GM18505 (cell line): ENCODE measurements around the gene EFR3B.

ENCODE experiments used
- ATAC-seq: cut with Tn5 transposase; IDR thresholded peaks from one replicate; pipeline ENCODE4 v1.9.1; 2021; ENCODE audit not compliant: unreplicated experiment
- POLR2A ChIP-seq: IDR thresholded peaks from 4 replicates; pipeline ENCODE4 v1.6.1; 2011; ENCODE audit warnings: borderline replicate concordance; ENCODE audit not compliant: insufficient read depth, insufficient read length; ENCODE audit errors: extremely low read depth

EFR3B gene

GRCh38 chr2:25176138-25176537, 134.3 kb downstream of the EFR3B start:
- no peak for ATAC-seq
- TF ChIP-seq POLR2A: no peak

DNA sequence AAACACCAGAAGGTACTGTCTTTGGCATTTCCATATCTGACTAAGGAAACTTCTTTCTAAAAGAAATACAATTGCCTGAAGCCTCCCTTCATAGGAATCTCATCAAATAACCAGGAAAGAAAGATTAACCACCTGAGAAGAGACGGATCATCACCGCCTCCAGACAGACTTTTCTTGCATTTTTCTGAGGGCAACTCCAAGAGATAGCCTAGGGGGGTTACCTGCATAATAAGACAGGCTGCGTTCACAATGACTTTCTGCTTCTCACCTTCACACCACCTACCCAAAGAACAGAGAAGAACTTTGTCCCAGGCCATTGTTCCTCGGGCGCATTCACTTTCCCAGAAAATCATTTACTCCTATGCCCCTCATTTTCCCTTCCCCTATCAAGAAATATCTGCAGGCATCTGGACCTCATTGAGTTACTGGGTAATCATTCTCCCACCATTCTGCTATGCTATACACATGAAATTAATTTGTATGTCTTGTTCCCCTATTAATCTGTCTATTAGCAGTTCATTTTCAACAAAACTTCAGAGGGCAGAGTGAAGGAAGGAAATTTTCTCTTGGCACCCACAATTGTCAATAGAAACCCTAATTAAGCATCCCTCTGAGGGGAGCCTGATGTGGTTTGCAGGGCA, 134.8 kb downstream of the EFR3B start:
- no peak for ATAC-seq
- no peak for TF ChIP-seq POLR2A

DNA sequence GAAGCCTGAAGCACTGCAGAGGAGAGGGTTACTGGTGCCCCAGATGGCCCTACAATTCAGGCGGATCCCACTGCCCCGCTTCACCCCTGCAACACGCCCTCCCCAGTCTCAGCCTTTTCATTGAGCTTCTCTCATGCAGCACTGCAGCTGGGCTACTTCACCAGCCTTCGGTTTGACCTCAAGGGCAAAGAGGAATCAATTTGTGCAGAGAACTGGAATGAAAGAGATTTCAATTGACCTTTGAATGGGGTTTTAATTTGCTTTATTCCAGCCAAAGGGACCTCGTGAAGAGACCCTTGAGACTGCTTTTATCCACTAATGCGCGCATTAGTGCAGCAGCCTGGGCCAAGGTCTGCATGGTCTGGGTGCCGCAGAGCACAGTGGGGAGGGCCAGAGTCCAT, 135.3 kb downstream of the EFR3B start:
- no peak for ATAC-seq
- TF ChIP-seq POLR2A: no peak

- no peak for TF ChIP-seq POLR2A
- no peak for ATAC-seq
Observed at GRCh38 chr2:25178976-25179375, 137.1 kb downstream of the EFR3B start.

DNA sequence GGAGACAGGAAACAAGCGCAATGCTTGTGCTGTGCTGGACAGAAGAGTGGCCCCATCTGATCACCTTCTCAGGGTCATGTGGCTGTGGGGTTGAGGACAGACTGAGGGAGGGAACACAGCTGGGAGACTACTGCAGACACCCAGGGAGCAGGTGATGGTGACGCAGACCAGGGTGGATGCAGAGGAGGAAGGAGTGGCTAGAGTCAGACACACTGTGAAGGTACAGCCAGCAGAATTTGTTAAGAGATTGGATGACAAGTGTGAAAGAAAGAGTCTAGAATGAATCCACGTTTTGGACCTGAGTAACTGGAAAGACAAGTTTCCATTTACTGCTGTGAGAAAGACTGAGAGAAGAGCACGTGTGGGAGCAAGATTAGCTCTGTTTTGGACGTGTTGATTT, 142.4 kb downstream of the EFR3B start:
- no peak for TF ChIP-seq POLR2A
- ATAC-seq: no peak

- TF ChIP-seq POLR2A: no peak
- ATAC-seq: no peak
Observed at GRCh38 chr2:25187729-25188350, 146.0 kb downstream of the EFR3B start.

GRCh38 chr2:25188405-25188804, 146.5 kb downstream of the EFR3B start:
- ATAC-seq: no peak
- no peak for TF ChIP-seq POLR2A

- no peak for ATAC-seq
- TF ChIP-seq POLR2A: no peak
Observed at GRCh38 chr2:25190536-25190935, 148.7 kb downstream of the EFR3B start.

DNA sequence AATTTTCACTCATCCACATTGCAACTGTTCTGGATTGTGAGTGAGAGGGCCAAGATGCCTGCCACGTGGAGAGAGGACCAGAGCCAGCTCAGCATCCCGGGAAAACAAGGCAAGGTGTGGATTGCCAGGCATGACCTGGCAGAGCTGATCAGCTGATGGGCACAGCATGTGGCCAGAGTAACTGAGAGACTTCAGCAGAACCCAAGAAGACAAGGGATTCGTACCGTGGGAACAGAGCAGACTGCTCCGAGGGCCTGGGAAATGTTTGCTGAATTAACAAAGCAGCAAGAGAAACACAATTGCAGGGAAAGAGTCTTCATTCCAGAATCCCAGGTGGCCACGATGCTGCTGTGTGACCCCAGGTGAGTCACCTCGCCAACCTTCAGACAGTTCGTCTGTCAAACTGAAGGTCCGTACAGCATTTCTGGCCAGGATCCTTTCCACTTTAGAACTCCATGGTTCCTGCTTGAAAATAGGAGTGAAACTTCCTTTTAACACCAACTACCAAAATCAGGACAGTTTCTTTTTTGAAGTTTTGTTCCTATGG, 152.8 kb downstream of the EFR3B start:
- no peak for ATAC-seq
- TF ChIP-seq POLR2A: no peak

DNA sequence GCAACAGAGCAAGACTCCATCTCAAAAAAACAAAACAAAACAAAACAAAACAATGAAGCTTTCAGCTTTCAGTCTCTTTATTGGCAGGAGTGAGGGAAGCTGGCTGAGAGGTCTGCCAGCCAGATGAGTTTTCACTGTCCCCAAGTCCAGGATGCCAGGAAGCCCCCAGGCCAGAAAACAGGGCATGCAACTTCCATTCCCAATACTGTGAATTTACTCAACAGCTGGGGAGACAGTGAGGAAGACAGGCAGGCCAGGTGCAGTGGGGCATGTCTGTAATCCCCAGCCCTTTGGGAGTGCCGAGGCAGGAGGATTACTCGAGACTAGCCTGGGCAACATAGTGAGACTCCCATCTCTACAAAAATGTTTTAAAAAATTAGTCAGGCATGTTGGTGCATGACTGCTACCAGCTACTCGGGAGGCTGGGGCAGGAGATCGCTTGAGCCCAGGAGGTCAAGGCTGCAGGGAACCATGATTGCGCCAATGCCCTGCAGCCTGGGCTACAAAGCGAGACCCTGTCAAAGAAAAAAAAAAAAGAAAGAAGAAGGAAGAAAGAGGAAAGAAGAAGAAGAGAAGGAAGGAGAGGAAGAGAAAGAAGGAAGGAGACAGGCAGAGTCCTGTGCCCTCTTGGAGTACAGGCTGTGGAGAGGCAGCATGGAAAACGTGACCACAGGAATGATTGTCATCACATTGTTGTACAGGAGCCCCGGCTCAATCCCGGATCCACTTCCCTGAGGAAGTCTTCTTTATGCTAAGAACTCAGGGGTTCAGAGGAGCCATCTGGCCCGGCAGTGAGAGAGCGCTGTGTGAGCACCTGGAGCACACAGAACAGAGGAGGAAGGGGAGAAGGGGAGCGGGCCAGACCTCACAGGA, 155.7 kb downstream of the EFR3B start:
- no peak for ATAC-seq
- TF ChIP-seq POLR2A: no peak

DNA sequence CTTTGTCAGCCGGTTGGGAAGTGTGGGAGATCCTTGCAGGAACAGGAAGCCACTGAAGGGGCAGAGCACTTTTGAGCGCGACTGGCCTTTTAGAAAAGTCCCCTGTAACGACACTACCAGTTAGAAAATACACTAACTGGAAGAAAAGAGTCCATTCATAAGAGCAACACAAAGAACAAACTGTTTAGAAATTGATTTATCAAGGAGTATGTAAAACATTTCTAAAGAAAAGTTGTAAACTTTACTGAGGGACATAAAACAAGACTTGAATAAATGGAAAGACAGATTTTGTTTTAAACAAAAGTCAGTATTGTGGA, 156.3 kb downstream of the EFR3B start:
- no peak for ATAC-seq
- no peak for TF ChIP-seq POLR2A

GRCh38 chr2:25198576-25198975, 156.7 kb downstream of the EFR3B start:
- no peak for ATAC-seq
- no peak for TF ChIP-seq POLR2A

DNA sequence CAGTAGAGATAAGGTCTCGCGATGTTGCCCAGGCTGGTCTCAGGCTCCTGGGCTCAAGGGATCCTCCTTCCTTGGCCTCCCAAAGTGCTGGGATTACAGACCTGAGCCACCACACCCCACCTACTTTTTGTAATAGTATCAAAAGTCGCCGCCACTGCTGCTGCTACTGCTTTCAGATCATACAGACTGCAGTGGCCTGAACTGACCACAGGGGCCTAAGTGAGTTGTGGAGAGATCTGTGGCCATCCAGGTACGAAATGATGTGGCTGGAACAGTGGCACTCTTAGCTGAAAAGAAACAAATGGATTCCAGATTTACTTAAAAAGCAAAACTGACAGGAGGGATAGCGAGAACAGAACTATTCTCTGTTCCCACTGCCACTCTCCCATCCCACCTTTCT, 159.4 kb downstream of the EFR3B start:
- ATAC-seq: no peak
- no peak for TF ChIP-seq POLR2A

- ATAC-seq: no peak
Observed at GRCh38 chr2:25201794-25202193, 159.9 kb downstream of the EFR3B start.

More at GRCh38 chr2:25201794-25202193, 159.9 kb downstream of the EFR3B start:
- TF ChIP-seq POLR2A: no peak
